GM19035 (cell line): ENCODE results near the gene URM1.

ENCODE experiments used
- ATAC-seq: cut with Tn5 transposase; IDR thresholded peaks from one replicate; pipeline ENCODE4 v1.9.1; 2021; ENCODE audit not compliant: unreplicated experiment

The URM1 gene

DNA sequence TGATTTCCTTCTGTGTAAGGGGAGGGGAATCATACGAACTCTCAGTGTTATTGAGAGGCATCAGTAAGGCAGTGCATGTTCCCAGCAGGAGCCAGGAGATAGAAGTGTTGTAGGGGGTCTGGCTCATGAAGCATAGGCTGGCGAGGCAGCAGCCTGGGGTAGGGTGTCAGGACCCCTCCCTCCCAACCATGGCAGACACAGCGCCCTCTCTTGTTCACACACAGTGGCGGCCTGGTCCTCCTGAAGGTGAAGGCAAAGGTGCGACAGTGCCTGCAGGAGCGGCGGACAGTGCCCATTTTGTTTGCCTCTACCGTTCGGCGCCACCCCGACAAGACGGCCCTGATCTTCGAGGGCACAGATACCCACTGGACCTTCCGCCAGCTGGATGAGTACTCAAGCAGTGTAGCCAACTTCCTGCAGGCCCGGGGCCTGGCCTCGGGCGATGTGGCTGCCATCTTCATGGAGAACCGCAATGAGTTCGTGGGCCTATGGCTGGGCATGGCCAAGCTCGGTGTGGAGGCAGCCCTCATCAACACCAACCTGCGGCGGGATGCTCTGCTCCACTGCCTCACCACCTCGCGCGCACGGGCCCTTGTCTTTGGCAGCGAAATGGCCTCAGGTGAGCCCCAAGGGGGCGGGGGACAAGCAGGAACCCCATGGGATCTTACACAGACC lies 26.1 kb upstream of the URM1 start:
- ATAC-seq: no peak

DNA sequence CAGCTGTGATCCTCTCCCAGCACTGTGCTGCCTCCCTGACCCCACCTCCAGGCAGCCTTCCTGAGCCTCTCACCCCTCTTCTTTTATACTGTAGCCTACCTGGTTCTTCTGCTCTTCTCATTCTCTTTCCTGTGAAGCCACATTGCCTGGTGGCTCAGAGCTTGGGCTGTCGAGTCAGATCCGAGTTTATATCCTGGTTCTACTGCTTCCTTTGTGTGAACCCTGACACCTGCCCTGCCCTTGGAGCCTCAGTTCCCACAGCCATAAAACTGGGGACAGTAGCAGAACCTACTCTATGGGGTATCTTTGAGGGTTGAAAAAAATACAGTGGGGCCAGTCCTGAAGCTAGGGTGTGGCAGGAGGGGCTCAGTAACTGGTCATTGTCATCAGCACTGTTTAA lies 22.0 kb upstream of the URM1 start:
- no peak for ATAC-seq

DNA sequence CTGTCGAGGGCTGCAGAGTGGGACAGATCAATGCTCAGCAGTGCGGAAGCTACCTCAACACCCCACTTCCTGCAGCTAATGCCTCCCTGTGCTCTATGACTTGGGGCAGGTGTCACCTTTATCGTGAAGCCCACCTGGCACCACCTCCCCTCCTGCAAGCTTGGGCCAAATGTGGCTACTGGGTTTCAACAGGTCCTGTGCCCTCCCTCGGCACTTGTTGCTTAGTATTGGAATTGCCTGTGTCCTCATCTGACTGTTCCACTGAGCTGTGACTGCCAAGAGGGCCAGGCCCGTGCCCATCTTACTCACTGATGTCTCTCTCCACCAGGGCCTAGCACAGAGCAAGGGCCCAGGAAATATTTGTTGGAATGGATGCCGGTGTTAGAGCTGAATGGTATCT lies 21.4 kb upstream of the URM1 start:
- no peak for ATAC-seq

DNA sequence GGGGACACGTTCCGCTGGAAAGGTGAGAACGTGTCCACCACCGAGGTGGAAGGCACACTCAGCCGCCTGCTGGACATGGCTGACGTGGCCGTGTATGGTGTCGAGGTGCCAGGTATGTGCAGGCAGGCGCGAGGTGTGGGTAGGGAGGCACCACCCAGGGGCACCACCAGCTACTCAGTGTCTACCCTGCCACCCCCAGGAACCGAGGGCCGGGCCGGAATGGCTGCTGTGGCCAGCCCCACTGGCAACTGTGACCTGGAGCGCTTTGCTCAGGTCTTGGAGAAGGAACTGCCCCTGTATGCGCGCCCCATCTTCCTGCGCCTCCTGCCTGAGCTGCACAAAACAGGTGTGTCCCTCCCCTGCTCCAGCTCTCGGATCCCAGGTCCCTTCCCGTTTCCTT lies 15.7 kb upstream of the URM1 start:
- no peak for ATAC-seq

DNA sequence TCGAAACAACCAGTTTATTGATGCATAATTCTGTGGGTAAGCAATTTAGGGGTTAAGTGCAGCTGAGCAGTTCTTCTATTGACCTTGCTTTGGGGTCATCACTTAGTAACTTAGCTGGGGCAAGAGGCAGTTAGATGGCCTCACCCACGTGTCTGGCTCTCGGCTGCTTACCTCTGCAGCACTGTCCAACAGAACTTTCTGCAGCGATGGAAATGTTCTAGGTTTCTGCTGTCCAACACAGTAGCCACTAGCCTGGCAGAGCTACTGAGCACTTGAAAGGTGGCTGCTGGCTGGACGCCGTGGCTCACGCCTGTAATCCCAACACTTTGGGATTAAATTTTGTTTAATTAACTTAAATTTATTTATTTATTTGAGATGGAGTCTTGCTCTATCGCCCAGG lies 13.1 kb upstream of the URM1 start:
- ATAC-seq: no peak

DNA sequence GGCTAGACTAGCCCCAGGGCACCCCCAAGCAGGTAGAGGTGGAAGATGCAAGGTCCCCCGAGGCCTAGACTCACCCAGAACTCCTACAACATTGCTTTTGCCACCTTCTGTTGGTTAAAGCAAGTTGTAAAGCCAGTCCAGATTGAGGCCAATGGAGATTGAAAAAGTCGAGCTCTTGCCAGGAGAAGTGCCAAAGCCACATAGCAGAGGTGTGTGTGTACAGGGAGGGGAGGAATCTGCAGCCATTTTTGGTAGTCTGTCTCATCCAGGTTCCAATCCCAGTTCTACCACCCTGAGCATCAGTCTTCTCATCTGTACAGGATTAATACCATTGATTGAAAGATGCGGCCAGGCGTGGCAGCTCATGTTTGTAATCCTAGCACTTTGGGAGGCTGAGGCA lies 12.3 kb upstream of the URM1 start:
- ATAC-seq: no peak

DNA sequence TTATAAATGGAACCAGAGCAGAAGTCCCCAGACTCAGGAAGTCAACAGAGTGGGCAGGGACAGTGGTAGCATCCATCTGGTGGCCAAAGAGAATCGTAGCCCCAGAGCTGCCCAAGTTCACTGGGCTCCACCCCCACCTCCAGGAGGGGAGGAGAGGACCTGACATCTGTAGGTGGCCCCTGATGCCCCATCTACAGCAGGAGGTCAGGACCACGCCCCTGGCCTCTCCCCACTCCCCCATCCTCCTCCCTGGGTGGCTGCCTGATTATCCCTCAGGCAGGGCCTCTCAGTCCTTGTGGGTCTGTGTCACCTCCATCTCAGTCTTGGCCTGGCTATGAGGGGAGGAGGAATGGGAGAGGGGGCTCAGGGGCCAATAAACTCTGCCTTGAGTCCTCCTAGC lies 10.3 kb upstream of the URM1 start:
- no peak for ATAC-seq

DNA sequence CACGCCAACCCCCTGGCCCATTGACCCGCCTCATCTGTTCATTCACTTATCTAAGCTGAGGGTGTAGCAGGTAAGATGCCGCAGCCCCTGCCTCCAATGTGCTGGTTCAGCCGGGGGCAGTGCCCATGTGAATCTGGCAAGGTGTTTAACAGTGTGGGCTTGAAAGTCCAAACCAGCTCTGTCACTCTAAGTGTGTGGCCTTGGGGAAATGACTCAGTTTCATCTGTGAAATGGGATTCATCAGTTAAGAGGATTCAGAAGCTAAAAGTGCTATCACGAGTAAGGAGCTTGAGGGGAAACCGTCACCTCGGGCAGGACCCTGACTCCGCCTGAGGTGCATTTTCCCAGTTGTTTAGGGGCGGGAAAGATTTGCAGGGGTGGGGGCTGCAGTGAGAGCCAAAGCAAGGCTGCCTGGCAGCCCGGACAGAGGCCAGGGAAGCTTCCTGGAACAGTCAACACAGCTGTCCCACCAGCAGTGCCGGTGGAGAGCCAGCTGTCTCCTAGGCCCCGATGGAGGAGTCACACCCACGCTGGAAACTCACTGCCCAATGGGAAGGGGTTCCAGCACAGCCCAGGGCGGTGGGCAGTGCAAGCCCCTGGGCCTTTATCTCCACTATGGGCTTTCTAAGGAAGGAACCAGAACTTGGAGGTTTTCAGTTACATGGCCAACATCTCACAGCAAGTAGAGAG lies 9.7 kb upstream of the URM1 start:
- no peak for ATAC-seq

DNA sequence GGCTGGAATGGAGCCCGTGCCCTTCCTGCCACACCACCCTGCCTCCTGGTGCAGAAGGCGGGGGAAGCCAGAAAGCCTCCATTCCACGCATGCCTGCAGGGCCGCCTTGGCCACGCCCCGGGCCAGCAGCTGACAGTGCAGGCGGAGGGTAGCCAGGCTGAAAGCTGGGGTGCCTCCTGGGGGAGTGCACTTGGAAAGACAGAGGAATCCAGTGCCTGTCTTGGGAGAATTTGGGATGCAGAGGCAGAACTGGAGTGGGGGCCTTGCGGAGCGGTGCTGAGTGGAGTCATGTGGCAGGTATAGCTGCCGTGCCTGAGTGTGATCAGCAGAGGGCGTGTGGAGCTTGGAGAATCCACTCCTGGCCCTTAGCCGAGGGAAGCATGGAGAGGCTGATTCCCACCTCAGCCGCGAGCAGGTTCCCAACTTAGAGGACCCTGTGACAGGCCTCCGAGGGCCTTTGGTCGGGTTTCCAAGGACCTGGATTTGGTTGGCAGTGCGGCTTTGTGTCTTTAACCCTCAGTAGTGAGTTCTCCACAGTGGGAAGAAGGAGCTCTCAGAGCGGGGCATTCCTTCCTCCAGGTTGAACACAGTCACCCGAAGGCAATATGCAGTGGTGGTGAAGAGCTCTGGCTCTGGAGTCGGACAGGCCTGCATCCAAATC lies 9.1 kb upstream of the URM1 start:
- ATAC-seq: peak; percentile 79

DNA sequence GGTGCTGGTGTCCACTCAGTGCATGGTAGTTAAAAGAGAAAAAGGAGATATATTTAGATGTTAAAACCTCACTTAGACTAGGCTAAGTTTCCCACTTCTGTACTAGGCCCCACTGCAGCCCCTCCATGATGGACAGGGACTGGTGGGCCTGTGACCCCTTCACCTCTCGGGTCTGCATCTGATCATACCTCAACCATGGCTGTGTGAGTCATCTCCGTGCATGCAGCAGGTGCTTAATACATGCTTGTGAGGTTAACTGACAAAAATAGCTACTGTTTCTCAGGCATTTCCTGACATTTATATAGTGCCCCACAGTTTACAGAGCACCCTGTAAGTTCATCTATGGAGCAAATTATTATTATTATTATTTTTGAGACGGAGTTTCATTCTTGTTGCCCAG lies 8.4 kb upstream of the URM1 start:
- no peak for ATAC-seq

DNA sequence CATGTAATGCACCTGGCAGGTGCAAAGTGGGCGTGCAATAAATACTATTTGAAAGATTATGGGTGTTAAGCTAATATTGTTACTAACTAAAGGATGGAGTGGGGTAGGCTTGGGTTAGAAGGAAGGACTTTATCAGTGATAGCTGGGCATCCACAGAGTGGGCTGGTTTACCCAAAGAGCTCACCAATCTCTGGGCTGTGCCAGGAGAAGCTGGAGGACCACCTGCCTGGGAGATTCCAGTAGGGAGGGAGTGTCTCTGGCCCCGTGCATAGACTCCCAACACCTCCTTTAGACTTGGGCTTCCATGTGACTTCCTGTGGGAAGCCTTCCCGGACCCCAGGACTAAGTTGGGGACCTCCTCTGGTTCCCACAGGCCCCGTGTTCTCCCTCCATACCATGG lies 5.6 kb upstream of the URM1 start:
- no peak for ATAC-seq

DNA sequence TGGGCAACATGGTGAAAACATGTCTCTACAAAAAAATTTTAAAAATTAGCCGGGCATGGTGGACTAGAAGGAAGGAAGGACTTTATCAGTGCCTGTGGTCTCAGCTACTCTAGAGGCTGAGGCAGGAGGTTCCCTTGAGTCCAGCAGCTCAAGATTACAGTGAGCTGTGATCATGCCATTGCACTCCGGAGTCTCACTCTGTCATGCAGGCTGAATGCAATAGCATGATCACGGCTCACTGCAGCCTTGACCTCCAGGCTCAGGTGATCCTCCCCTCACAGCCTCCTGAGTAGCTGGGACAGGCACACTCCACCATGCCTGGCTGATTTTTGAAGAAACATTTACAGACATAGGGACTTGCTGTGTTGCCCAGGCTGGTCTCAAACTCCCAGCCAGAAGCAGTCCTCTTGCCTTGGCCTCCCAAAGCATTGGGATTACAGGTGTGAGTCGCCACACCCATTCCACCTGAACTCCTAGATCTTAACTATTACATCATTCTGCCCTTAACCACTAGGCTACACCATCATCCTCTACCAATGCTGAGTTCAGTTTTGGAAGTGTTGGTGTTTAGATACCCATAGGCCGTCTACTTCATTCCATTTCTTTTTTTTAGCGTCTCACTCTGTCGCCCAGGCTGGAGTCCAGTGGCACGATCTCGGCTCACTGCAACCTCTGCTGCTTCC lies 2.0 kb upstream of the URM1 start:
- no peak for ATAC-seq

DNA sequence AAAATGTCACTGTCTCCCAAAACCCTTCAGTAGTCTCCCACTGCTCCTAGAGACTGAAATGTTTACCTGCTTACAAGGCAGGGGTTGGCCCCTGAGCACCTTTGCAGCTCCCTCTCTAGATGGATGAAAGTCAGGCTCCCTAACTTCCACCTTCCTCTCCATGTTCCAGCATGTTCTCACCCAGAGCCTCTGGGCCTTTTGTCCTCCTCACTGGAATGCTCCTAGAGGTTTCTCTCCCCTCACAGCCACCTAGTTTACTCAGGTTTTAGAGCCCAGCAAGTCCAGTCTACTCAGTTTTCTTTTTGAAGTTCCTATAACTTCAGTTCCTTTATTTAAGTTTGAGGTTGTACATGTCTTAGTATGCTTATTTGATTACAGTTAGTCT lies 815 bp upstream of the URM1 start:
- no peak for ATAC-seq

DNA sequence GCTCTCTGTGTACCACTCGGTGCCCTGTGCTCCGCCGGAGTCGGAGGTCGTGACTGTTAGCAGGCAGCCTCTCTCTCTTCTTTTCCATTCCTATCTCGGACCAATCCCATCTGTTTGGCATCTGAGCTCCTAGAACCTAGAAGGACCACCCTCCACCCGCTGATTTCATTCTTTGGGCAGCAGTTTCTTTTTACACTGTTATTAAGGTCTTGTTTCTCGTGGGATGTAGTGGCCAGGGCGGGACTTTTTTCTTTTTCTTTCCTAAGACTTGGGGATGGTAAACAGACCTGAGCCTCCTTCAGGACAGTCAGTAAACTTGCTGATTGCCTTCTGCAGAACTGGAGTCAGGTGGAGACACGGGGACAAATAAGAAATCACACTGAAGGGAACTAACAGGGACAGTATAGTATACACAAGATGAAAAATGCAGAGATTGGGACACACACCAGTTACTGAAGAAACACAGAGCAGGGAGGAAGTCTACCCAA lies 500 bp downstream of the URM1 start:
- ATAC-seq: no peak

DNA sequence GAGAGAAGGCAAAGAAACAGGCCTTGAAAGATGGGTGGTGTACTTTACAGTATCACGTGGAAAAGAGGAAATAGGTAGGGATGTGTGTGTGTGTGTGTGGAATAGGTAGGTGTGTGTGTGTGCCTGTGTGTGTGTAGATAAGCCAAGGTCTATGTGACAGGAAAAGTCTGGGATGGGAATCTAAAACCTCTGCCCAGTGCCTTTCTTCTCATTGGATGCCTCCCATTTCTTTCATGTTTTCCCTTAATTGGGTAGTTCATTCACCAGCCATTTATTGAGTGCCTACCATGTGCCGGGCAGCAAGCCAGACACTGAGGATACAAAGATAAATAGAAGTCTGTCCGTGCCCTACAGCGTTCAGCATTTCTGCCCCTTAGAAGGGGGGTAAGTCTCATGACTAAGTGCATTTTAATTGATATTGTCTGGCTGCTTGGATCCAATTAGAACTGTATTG lies 1.0 kb downstream of the URM1 start:
- no peak for ATAC-seq

DNA sequence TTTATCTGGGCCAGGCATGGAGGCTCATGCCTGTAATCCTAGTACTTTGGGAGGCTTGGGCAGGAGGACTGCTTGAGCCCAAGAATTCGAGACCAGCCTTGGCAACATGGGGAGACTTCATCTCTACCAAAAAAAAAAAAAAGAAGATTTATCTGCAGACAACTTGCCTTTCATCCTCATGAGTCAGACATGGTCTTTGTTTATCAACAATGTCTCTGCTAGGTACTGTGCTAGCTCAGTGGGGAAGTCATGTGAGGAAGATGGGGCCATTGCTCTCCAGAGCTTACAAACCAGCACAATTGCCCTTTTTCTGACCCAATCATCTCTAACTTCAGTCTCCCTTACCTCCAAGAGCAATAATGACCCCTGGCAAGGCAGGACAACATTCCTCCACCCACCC lies 1.6 kb downstream of the URM1 start:
- no peak for ATAC-seq

DNA sequence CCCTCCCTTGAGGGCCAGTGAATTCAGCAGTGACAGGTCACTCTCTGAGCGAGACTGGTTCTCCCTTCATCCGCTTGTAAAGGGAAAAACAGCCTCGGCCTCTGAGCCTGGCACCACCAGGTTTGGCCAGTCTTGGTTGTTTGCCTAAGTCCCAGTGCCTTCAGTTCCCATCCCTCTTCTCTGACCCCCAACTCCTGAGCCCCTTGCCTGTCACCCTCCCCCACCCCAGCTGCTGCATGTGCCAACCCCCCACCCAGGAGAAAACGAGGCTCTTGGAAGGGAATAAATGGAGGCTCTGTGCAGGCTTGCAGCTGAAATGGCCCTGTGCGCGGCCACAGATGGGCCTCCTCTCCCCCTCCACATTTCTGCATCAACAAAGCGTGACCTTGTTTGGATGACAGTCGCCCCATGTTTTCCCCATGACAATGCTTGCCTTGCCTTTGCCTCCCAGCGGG lies 3.1 kb downstream of the URM1 start:
- ATAC-seq: no peak

DNA sequence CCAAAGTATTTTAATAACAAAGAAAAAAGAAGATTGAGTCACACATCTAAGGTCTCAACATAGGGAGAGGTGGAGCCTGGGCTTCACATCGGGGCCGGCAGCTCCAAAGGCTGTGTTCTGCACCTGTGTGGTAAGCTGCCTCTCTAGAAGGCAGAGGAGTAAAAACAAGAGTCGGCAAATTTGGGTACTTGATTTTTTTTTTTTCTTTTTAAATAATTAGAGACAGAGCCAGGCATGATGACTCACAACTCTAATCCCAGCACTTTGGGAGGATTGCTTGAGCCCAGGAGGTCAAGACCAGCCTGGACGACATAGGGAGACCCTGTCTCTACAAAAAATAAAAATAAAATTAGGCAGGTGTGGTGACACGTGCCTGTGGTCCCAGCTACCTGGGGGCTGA lies 4.7 kb downstream of the URM1 start:
- no peak for ATAC-seq

DNA sequence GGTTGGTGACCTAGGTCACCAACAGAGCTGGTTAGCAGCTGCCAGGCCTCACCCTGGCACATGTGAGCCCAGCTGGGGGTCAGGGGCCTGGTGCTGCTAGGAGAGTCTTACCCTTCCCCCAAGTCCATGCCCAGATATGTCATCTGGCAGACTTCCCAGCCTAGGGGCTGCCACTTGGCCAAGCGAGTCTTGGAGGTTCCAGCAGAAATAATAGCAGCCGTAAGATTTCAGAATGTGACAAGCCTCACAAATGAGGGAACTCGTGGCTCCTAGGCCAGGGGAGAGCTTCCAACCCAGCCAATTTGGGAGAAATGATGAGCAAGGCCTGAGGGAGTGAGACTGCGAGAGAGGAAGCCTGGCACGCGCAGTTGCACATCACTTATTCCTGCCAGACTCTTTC lies 11.1 kb downstream of the URM1 start:
- no peak for ATAC-seq

DNA sequence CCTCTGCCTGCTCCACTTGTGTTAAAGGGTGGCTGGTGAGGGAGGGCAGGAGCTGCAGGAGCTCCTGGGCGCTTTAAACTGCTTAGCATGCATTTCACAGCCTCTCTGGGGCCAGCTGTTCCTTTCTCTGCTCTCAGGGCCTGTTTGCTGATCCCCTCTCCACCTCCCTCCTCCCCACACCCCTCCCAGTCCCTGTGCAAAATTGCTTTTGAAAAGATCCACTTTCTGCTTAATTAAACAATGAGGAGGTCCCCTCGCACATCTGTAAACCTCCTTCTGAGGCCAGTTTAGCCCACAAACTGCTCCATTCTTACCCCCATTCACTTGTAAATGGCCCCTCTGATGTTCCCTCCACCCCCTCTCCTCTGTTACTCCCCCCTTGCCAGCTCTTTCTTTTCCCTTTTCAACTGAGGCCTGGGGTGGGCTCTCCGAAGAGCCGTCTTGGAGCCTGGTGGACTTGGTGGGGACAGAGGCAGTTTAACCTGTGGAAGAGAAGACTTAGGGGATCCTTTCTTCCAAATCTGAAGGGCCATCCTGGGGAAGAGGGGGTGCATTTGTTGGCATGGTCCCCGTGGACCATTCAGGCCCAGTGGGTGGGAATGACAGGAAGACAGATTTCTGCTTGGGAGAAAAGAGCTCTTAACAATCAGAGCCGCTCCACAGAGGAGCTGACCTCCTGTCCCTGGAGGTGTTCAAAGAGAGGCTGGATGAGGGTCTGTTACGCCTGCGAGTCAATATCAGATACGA lies 12.0 kb downstream of the URM1 start:
- no peak for ATAC-seq

DNA sequence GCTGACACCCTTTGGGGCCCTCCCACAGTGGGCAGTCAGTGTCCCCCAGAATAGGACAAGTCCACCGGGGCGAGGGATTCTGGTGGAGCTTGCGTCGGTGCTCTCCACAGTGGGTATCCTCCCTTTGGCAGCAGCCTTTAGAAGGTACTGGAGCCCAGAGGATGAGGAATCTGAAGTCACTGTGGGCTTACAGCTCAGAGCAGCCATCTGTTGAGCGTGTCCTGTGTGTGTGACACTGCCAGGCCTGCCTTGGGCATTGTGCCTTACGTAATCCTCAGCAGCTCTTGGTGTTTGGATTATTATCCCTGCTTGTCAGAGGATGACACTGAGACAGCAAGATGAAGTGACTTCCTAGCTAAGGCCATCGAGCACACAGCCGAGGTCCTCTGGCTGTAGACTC lies 12.6 kb downstream of the URM1 start:
- no peak for ATAC-seq
